ENCODE measurements around the gene MS4A18.

DNA sequence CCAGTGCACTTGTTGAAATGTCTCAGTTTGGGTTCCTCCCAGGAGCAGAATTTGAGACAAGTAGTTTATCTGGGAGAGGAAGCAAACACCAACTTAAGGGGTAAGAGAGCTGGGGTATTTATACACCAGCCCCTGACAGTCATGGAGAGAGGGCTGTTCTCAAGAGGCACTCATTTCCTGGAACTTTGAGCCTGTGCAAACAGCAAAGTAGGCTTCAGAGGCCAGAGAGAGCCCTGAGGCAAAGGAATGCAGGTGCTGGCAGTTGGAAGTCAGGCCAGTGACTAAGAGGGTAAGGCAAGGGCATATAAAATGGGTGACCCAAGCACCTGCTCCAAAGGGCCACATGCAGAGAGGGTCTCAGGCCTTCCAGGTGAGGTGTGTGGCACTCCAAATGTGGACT lies 16.1 kb downstream of the MS4A18 start:
- TF ChIP-seq, protein P1, sequence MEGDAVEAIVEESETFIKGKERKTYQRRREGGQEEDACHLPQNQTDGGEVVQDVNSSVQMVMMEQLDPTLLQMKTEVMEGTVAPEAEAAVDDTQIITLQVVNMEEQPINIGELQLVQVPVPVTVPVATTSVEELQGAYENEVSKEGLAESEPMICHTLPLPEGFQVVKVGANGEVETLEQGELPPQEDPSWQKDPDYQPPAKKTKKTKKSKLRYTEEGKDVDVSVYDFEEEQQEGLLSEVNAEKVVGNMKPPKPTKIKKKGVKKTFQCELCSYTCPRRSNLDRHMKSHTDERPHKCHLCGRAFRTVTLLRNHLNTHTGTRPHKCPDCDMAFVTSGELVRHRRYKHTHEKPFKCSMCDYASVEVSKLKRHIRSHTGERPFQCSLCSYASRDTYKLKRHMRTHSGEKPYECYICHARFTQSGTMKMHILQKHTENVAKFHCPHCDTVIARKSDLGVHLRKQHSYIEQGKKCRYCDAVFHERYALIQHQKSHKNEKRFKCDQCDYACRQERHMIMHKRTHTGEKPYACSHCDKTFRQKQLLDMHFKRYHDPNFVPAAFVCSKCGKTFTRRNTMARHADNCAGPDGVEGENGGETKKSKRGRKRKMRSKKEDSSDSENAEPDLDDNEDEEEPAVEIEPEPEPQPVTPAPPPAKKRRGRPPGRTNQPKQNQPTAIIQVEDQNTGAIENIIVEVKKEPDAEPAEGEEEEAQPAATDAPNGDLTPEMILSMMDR (conservative IDR thresholded peaks at IDR 0.05 in 1 of 2, IDR thresholded peaks at IDR 0.05 in 1 of 2; ENCODE audit: extremely low read depth in 1 of 2, insufficient read depth in 1 of 2, low read depth in 1 of 2, low read length in 2 of 2) = no peak
- TF ChIP-seq EZH2 (IDR thresholded peaks at IDR 0.05; ENCODE audit: borderline replicate concordance, low read length) = no peak

All from mammary epithelial cell (primary cell).